ENCODE results near the gene EDDM13. TPM values are rescaled to one million over a fixed set of nuclear protein-coding genes. Genes with fewer than 3 reads are reported as not detected.
"Not testable (repeated sequence)": the region's sequence is repeated elsewhere in the genome, so short reads cannot be mapped to it uniquely, and the experiment has no call there.

Gene EDDM13, protein sequence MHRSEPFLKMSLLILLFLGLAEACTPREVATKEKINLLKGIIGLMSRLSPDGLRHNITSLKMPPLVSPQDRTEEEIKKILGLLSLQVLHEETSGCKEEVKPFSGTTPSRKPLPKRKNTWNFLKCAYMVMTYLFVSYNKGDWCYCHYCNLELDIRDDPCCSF
- polyA plus RNA-seq (2013, experiment 1 of 4): not detected
- polyA plus RNA-seq (2013, experiment 2 of 4): not detected
- polyA plus RNA-seq (2013, experiment 3 of 4): not detected
- polyA plus RNA-seq (2013, experiment 4 of 4): not detected

DNA sequence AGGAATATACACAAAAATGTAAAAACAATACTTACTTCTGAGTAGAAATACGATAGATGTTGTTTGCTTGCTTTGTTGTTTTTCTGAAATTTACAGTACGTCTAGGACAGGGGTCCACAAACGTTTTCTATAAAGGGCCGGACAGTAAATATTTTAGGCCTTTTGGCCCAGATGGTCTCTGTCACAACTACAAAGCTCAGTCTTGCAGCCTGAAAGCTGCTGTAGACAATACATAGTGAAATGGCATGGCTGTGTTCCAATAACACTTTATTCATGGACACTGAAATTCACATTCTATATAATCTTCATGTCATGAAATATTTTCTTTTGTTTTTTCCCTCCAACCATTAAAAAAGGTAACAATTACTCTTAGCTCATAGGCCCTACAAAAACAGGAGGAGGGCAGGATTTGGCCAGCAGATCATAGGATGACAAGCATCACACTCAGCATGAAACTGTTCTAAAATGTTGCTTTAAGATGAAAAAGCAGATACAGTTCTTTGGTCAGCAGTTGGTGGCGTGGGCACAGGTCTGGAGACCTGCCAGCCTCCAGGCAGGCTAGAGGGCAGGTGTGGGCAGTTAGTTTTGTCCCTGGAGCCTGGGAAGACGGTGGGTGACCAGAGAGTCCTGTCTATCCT is at the start of gene EDDM13:
Gene EDDM13 (plus strand): TSS at position 588 of the 638 bp plus-strand sequence. CDS start 87 bp downstream, outside the sequence.
- H3K27me3 ChIP-seq (ENCODE audit: control insufficient read depth, insufficient read depth, low read length, poor library complexity, severe bottlenecking): no peaks in the 10 kb centered on the region
- no peaks in the 10 kb centered on the region for H3K9me3 ChIP-seq (ENCODE audit: control insufficient read depth, low read length)
- no peaks in the 10 kb centered on the region for H3K36me3 ChIP-seq (ENCODE audit: control insufficient read depth, insufficient read depth, low read length)
- H3K4me3 ChIP-seq (ENCODE audit: insufficient read depth, low read depth, low read length): no peak within 1 kb of the TSS
- WGBS, 2 experiments: 87 to 90% methylated on average over 6 of the region's 6 CpGs
- H3K27ac ChIP-seq (ENCODE audit: insufficient read depth, low read depth, low read length, poor library complexity, severe bottlenecking): no peak within 1 kb of the TSS
- no peaks in the 10 kb centered on the region for H3K4me1 ChIP-seq (ENCODE audit: control insufficient read depth, insufficient read depth, low read length)

GRCh38 chr19:56222901-56223300 is 49.6 kb upstream of the EDDM13 start:
- H3K4me1 ChIP-seq (ENCODE audit: control insufficient read depth, insufficient read depth, low read length): no peaks in the 10 kb centered on the region
- H3K27me3 ChIP-seq (ENCODE audit: control insufficient read depth, insufficient read depth, low read length, poor library complexity, severe bottlenecking): no peaks in the 10 kb centered on the region
- H3K4me3 ChIP-seq (ENCODE audit: insufficient read depth, low read depth, low read length): no peak overlapping the region
- no peak overlapping the region for H3K27ac ChIP-seq (ENCODE audit: insufficient read depth, low read depth, low read length, poor library complexity, severe bottlenecking)
- 85 to 86% methylated on average over 6 of the region's 6 CpGs for WGBS, 2 experiments
- H3K36me3 ChIP-seq (ENCODE audit: control insufficient read depth, insufficient read depth, low read length): no peaks in the 10 kb centered on the region
- H3K9me3 ChIP-seq (ENCODE audit: control insufficient read depth, low read length): no peaks in the 10 kb centered on the region

DNA sequence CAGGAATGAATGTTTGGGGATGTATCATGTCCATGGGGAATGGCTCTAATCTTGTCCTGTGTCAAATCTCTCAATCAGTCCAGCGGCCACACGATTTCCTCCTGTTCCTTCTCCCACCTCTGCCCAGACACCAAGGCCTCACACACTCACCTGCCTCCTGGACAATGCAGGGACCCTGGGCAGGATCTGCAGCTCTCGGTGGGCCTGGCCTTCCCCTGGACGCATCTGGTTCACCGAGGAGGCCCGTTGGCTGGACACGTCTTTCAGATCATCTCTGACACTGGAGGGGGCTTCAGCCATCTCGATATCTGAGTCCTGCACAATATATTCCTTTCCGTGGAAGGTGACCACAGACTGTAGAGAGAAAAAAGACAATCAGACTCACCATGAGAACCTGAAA is 49.1 kb upstream of the EDDM13 start:
- Histone ChIP-seq H3K27ac (ENCODE audit: insufficient read depth, low read depth, low read length, poor library complexity, severe bottlenecking) (no peak overlapping the region), H3K36me3 (ENCODE audit: control insufficient read depth, insufficient read depth, low read length) (no peaks in the 10 kb centered on the region), H3K4me3 (ENCODE audit: insufficient read depth, low read depth, low read length) (no peak overlapping the region), H3K4me1 (ENCODE audit: control insufficient read depth, insufficient read depth, low read length) (no peaks in the 10 kb centered on the region), H3K27me3 (ENCODE audit: control insufficient read depth, insufficient read depth, low read length, poor library complexity, severe bottlenecking) (no peaks in the 10 kb centered on the region), H3K9me3 (ENCODE audit: control insufficient read depth, low read length) (no peaks in the 10 kb centered on the region)
- 90 to 94% methylated on average over 9 of the region's 9 CpGs for WGBS, 2 experiments

DNA sequence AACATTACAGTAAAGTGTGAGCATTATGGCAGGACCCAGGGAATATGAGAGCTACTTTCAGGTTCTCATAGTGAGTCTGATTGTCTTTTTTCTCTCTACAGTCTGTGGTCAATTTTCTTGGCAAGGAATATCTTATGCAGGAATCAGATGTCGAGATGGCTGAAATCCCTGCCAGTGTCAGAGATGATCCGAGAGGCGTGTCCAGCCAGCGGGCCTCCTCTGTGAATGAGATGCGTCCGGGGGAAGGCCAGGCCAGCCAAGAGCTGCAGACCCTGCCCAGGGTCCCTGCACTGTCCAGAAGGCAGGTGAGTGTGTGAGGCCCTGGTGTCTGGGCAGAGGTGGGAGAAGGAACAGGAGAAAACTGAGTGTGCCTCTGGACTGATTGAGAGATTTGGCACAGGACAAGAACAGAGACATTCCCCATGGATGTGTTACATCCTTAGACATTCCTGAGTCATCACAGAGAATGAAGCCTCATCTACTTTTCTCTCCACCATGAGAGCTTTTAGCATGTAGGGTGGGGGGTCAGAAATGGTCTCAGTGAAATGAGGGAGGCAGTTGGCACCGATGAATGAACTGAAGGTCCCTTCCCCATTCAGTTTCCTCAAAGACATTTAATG is 27.3 kb upstream of the EDDM13 start:
- H3K9me3 ChIP-seq (ENCODE audit: control insufficient read depth, low read length): no peaks in the 10 kb centered on the region
- H3K27ac ChIP-seq (ENCODE audit: insufficient read depth, low read depth, low read length, poor library complexity, severe bottlenecking): no peak overlapping the region

GRCh38 chr19:56245764-56246163 is 26.8 kb upstream of the EDDM13 start:
- H3K36me3 ChIP-seq (ENCODE audit: control insufficient read depth, insufficient read depth, low read length); H3K9me3 ChIP-seq (ENCODE audit: control insufficient read depth, low read length); H3K4me1 ChIP-seq (ENCODE audit: control insufficient read depth, insufficient read depth, low read length); H3K4me3 ChIP-seq (ENCODE audit: insufficient read depth, low read depth, low read length); H3K27me3 ChIP-seq (ENCODE audit: control insufficient read depth, insufficient read depth, low read length, poor library complexity, severe bottlenecking); H3K27ac ChIP-seq (ENCODE audit: insufficient read depth, low read depth, low read length, poor library complexity, severe bottlenecking): not testable (repeated sequence)
- 89 to 93% methylated on average over 2 to 3 of the region's 4 CpGs for WGBS, 2 experiments

More for the DNA sequence above, 27.3 kb upstream of the EDDM13 start:
- no peaks in the 10 kb centered on the region for H3K27me3 ChIP-seq (ENCODE audit: control insufficient read depth, insufficient read depth, low read length, poor library complexity, severe bottlenecking)
- no peak overlapping the region for H3K4me3 ChIP-seq (ENCODE audit: insufficient read depth, low read depth, low read length)
- H3K4me1 ChIP-seq (ENCODE audit: control insufficient read depth, insufficient read depth, low read length): no peaks in the 10 kb centered on the region
- WGBS, 2 experiments: 94 to 96% methylated on average over 7 of the region's 7 CpGs
- no peaks in the 10 kb centered on the region for H3K36me3 ChIP-seq (ENCODE audit: control insufficient read depth, insufficient read depth, low read length)

GRCh38 chr19:56248736-56249338 is 23.7 kb upstream of the EDDM13 start:
- H3K27ac ChIP-seq (ENCODE audit: insufficient read depth, low read depth, low read length, poor library complexity, severe bottlenecking); H3K4me3 ChIP-seq (ENCODE audit: insufficient read depth, low read depth, low read length); H3K36me3 ChIP-seq (ENCODE audit: control insufficient read depth, insufficient read depth, low read length); H3K27me3 ChIP-seq (ENCODE audit: control insufficient read depth, insufficient read depth, low read length, poor library complexity, severe bottlenecking); H3K4me1 ChIP-seq (ENCODE audit: control insufficient read depth, insufficient read depth, low read length); H3K9me3 ChIP-seq (ENCODE audit: control insufficient read depth, low read length): not testable (repeated sequence)
- WGBS, 2 experiments: 91 to 93% methylated on average over 8 of the region's 8 CpGs

- Histone ChIP-seq H3K27ac (ENCODE audit: insufficient read depth, low read depth, low read length, poor library complexity, severe bottlenecking) (no peak overlapping the region), H3K4me1 (ENCODE audit: control insufficient read depth, insufficient read depth, low read length) (no peaks in the 10 kb centered on the region), H3K27me3 (ENCODE audit: control insufficient read depth, insufficient read depth, low read length, poor library complexity, severe bottlenecking) (no peaks in the 10 kb centered on the region), H3K4me3 (ENCODE audit: insufficient read depth, low read depth, low read length) (no peak overlapping the region), H3K9me3 (ENCODE audit: control insufficient read depth, low read length) (no peaks in the 10 kb centered on the region), H3K36me3 (ENCODE audit: control insufficient read depth, insufficient read depth, low read length) (no peaks in the 10 kb centered on the region)
- 24 to 33% methylated on average over 10 of the region's 10 CpGs for WGBS, 2 experiments
Observed at GRCh38 chr19:56252699-56253422, 19.7 kb upstream of the EDDM13 start.

GRCh38 chr19:56253737-56254136 is 18.8 kb upstream of the EDDM13 start:
- 95 to 97% methylated on average over 4 to 5 of the region's 5 CpGs for WGBS, 2 experiments
- Histone ChIP-seq H3K36me3 (ENCODE audit: control insufficient read depth, insufficient read depth, low read length) (no peaks in the 10 kb centered on the region), H3K4me3 (ENCODE audit: insufficient read depth, low read depth, low read length) (no peak overlapping the region), H3K9me3 (ENCODE audit: control insufficient read depth, low read length) (no peaks in the 10 kb centered on the region), H3K27ac (ENCODE audit: insufficient read depth, low read depth, low read length, poor library complexity, severe bottlenecking) (no peak overlapping the region), H3K4me1 (ENCODE audit: control insufficient read depth, insufficient read depth, low read length) (no peaks in the 10 kb centered on the region), H3K27me3 (ENCODE audit: control insufficient read depth, insufficient read depth, low read length, poor library complexity, severe bottlenecking) (no peaks in the 10 kb centered on the region)

- Histone ChIP-seq H3K4me1 (ENCODE audit: control insufficient read depth, insufficient read depth, low read length) (no peaks in the 10 kb centered on the region), H3K27ac (ENCODE audit: insufficient read depth, low read depth, low read length, poor library complexity, severe bottlenecking) (no peak overlapping the region), H3K4me3 (ENCODE audit: insufficient read depth, low read depth, low read length) (no peak overlapping the region), H3K9me3 (ENCODE audit: control insufficient read depth, low read length) (no peaks in the 10 kb centered on the region), H3K36me3 (ENCODE audit: control insufficient read depth, insufficient read depth, low read length) (no peaks in the 10 kb centered on the region), H3K27me3 (ENCODE audit: control insufficient read depth, insufficient read depth, low read length, poor library complexity, severe bottlenecking) (no peaks in the 10 kb centered on the region)
- WGBS, 2 experiments: 95% methylated on average over 12 of the region's 12 CpGs
Observed at GRCh38 chr19:56258272-56258671, 14.3 kb upstream of the EDDM13 start.

DNA sequence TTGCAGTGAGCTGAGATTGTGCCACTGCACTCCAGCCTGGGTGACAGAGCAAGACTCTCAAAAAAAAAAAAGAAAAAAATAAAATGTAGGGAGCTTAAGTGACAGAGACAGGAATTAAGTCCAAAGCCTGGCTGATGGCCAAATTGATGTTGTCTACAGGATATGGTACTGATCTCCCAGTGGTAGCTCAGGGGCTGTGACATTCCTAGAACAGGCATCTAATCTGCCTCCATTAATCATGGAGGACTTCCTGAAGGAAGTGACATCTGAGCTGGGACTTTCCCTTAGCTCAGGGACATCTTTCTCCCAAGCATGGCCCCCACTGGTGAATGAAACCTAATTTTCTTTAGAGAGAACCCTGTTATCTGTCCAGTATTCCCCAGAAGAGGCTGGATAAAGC is 11.4 kb upstream of the EDDM13 start:
- H3K27me3 ChIP-seq (ENCODE audit: control insufficient read depth, insufficient read depth, low read length, poor library complexity, severe bottlenecking): no peaks in the 10 kb centered on the region
- H3K4me1 ChIP-seq (ENCODE audit: control insufficient read depth, insufficient read depth, low read length): no peaks in the 10 kb centered on the region
- no peaks in the 10 kb centered on the region for H3K36me3 ChIP-seq (ENCODE audit: control insufficient read depth, insufficient read depth, low read length)
- no peaks in the 10 kb centered on the region for H3K9me3 ChIP-seq (ENCODE audit: control insufficient read depth, low read length)
- H3K27ac ChIP-seq (ENCODE audit: insufficient read depth, low read depth, low read length, poor library complexity, severe bottlenecking): no peak overlapping the region
- no peak overlapping the region for H3K4me3 ChIP-seq (ENCODE audit: insufficient read depth, low read depth, low read length)
